HG03045 (cell line): ENCODE results near the gene WWOX.

ENCODE experiments used
- ATAC-seq: cut with Tn5 transposase; IDR thresholded peaks from one replicate; pipeline ENCODE4 v1.9.1; 2021; ENCODE audit warnings: mild to moderate bottlenecking, moderate library complexity; ENCODE audit not compliant: unreplicated experiment

Gene WWOX

DNA sequence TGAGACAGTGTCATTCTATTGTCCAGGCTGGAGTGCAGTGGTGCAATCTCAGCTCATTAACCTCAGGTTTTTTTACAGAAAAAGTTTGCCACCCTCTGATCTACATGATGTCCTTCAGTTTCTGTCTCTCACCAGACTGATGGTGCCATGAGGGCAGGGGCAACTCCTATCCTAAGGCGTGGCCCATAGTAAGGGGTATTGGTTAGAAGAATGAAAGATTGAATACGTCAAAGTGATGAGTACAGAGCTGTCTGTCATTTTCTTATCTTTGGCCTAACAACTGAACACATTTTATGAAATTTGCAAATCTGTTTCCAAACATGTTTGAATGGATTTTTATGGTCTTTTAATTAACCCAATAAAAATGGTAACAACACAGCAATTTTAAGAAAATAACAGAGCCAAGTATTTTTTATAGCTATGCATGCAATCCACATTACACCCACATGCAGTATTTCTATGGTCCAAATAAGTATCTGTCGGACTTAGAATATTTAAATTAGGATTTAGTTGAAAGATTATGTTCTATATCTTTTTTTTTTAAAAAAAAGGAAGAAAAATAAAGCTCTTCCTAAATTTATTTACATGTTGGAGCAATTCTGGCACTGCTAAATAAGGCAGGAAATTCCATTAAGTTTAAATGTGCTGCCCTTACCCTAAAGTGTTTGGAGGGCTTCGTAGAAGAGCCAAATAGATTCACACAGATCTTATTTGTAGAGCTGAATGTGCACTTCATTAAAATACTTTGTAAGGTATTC lies 192.8 kb downstream of the WWOX start:
- ATAC-seq: no peak

DNA sequence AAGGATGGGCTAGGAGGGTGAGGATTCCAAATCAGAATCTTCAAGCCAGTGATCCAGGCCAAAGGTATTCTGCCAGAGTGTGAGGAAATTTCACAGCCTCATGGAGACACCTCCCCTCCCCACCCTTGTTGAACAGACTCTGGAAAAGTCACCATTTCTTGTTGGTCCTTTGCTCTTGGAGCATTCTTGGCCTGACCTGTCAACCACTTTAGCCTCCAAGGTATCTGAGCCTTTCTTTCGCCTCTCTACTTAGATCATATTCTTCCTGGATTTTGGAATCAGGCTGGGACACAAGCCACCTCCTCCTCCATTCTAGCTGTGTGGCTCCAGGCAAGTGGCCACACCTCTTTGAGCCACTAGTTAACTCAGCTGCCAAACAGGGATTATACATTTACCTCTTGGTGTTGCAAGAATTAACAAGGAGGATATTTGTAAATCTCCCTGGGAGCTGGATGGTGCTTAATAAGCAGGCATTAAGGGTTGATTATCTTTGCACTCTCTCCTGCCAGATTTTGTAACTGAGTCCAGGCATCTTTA lies 193.5 kb downstream of the WWOX start:
- no peak for ATAC-seq

- no peak for ATAC-seq
Measured at GRCh38 chr16:78294538-78295225, 195.2 kb downstream of the WWOX start.

- ATAC-seq: no peak
Measured at GRCh38 chr16:78297066-78297666, 197.7 kb downstream of the WWOX start.

- ATAC-seq: no peak
Measured at GRCh38 chr16:78298986-78299385, 199.5 kb downstream of the WWOX start.

GRCh38 chr16:78300469-78300868 lies 201.0 kb downstream of the WWOX start:
- ATAC-seq: no peak

DNA sequence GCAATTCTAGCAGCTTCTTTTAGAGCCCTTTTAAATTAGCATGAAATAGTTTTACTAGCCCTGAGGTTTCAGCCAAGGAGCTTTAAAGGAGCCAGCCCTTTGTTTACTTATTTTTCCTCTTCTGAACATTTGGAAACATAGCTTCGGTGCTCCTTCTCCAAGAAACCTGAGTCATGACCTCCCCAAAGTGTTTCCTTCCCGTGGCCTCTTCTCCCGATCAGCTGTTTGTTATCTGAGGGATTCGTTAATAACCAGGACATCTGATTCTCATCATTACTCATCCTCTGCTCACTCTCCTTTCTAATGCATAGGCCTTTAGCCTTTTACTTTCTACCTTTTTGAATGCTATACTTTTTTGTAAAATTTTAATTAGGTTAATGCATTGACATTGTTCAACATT lies 204.5 kb downstream of the WWOX start:
- no peak for ATAC-seq

DNA sequence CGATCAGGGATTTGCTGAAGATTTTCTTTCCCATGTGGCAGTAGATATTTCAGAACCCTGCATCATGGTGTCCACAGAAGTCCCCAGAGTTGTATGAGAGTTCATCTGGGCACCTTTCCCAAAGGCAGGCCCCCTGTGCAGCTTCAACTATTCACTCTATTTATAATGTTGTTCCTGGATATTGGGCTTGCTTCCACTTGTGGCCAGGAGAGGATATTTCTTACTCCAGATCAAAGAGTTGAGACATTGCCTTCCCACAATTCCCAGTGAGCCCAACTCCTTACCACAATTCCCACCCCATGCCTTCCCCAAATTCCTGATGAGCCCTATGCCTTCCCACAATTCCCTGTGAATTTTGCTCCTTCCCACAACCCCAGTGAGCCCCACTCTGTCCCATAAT lies 206.9 kb downstream of the WWOX start:
- no peak for ATAC-seq

GRCh38 chr16:78307824-78308528 lies 208.5 kb downstream of the WWOX start:
- no peak for ATAC-seq

DNA sequence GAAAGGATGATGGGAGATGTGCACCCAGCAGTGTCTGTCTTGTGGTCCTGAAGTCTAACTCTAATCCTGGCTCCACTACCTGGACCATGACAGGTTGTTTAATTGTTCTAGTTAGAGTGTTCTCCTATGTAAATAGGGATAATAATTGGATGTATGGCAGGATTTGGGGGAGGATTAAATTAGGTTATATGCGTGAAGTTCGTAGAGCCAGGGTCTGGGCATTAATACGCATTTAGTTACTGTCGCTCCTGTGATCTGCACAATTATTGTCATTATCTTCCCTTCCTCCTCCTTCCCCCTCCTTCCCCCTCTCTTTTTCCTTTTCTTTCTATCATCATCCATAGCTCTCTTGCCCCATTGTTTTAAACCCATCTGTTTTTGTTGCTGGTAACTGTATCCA lies 210.3 kb downstream of the WWOX start:
- ATAC-seq: no peak

DNA sequence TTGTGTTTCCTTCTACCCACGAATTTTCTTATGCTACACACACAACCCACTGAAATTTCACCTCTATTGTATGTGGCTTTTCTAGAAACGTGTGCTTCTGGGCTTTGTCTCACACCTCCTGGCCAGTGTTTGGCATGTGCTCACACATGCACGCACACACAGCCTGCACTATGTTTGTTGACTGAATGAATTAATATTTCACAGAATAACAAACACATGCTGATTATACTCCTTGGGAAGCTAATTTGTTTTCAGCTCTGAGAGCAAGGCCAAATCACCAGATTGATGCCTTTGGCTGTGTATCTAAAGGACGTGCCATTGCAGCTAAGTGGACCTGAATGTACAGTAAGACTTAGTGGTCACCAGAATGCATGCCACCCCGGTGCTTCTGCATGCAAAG lies 210.7 kb downstream of the WWOX start:
- no peak for ATAC-seq

GRCh38 chr16:78310990-78311561 lies 211.6 kb downstream of the WWOX start:
- ATAC-seq: no peak

DNA sequence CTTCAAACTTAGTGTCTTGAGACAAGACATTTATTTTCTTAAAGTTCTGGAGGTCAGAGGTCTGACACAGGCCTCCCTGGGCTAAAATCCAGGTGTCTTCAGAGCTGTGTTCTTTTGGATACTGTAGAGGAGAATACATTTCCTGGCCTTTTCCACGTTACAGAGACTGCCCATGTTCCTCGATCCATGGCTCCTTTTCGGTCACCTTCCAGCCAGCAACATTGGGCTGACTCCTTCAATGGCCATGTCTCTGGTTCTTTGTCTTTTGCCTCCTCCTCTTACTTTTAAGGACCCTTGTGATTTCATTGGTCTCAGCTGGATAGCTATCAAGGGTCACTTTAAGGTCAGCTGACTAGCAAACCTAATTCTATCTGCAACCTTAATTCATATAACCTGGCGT lies 212.4 kb downstream of the WWOX start:
- ATAC-seq: no peak

DNA sequence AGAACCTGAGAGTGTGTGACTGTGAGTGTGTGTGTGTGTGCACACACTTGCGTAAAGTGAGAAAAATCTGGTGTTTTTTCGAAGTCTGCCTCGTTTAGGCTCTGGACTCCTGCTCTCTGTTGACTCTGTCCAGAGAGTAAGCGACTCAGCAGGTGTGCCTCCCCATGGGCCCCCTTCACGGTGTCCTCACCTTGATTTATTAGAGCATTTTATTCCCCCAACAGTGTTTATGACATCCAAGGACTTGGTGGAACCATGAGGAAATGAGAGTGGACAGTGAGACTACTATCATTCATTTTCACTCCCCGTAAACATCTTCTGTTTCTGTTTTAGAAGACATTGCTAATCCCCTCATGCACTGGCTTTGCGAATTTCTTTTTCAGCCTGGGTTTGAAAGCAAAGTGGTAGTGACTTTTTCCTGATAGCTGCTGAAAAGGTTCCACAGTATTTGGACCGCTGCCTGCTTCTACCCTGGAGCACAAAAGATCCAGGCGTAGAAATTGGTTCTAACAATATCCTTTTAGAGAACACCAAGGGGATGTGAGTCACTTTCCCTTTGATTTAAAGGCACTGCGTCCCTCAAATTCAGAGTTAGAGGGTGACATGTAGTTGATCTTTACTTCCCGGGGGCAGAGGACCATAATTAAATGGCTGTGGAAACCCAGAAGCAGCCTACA lies 218.2 kb downstream of the WWOX start:
- ATAC-seq: no peak

GRCh38 chr16:78321620-78322360 lies 222.3 kb downstream of the WWOX start:
- no peak for ATAC-seq

DNA sequence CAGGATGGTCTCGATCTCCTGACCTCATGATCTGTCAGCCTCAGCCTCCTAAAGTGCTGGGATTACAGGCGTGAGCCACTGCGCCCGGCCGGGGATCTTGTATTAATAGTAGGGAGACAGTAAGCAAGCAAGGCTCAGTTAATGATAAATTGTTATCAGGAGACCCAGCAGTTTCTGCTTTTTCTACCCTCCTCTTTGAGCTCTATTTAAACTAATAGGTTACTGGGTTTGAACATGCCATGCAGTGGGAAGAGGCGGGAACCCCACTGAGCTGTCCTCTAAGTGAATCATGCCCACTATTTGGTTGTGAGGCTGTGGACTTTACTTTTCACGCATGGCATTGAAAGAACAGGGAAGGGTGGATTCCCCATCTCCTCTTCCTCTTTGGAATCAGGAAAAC lies 223.9 kb downstream of the WWOX start:
- ATAC-seq: no peak

DNA sequence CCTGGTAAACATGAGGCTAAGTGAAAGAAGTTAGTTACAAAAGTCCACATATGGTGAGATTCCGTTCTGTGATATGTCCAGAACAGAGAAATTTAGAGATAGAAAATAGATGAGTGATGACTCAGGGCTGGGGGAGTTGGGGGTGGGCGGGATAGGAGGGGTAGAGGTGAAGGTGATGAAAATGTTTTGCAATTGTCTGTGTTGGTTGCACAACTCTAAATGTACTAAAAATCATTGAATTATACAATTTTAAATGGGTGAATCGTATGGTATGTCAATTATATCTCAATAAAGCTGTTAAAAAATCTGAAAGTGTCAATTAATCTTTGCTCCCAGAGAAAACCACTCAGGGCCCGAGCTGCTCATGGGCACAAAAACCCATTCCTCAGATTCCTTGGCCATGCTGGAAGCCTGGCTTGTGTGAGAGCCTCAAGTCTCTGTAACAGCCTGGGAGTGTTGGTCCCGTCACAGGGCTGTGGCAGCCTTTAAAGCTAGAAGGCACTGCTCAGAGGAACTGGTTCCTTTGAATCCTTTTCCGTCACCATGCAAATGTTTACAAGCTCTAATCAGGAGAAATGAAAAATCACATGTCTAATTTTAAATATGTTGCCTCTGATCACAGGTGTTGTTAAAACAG lies 225.3 kb downstream of the WWOX start:
- no peak for ATAC-seq

DNA sequence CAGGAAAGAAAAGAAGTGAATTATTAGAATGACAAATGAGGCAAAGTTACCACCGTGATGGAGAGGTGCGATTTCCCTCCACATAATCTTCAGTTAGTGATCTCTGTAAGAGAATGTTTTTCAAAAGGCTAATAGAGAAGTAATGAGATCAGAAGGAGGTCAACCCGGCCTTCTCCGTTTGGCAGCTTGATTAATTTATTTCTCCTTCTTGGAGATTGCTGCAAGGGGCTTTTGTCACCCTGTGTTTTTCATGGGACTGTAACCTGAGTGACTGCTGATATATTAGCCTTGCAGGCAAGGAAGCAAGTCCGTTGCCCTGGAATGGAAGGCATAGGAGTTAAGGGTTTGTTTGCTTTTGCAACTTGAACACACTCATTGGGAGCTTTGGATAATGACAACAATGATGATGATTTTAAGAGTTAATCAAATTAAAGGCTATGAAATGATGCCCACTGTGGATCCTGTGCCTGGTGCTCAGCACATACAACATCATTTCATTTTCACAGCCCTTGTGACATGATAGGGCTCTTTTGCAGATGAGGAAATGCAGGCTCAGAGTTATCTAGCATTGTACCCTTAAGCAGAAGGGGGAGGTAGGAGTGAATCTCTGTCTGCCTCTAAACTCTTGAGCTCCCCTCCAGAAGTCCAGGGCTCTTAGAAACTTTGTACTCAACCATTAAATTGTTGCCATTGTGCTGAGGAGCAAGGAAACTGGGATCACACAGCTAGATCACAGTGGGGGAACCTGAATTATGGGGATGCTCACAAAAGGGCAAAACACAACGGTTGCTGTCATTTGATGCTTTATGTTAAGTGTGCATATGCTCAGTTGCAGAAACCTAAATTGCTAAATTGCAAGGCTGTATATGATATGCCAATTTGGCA lies 226.3 kb downstream of the WWOX start:
- ATAC-seq: no peak
